ENCODE data around the gene RHOB.

Gene RHOB

GRCh38 chr2:20428717-20429490 is 18.0 kb upstream of the RHOB start:
- no peak for TF ChIP-seq CREB5 (CRISPR knock-in tag; IDR thresholded peaks at IDR 0.05; ENCODE audit: low read depth)
- no peak for TF ChIP-seq PATZ1 (CRISPR knock-in tag; IDR thresholded peaks at IDR 0.05; ENCODE audit: borderline replicate concordance)
- TF ChIP-seq CSDC2 (CRISPR knock-in tag; IDR thresholded peaks at IDR 0.05): no peak
- TF ChIP-seq ZFP3 (CRISPR knock-in tag; IDR thresholded peaks at IDR 0.05): no peak
- TF ChIP-seq PPARA (CRISPR knock-in tag; IDR thresholded peaks at IDR 0.05; ENCODE audit: borderline replicate concordance): no peak
- TF ChIP-seq ZNF565 (CRISPR knock-in tag; conservative IDR thresholded peaks at IDR 0.05; ENCODE audit: low read depth): no peak
- TF ChIP-seq BACH2 (CRISPR knock-in tag; IDR thresholded peaks at IDR 0.05; ENCODE audit: borderline replicate concordance): no peak
- no peak for TF ChIP-seq TCF4 (CRISPR knock-in tag; IDR thresholded peaks at IDR 0.05; ENCODE audit: borderline replicate concordance)
- TF ChIP-seq ZNF8 (CRISPR knock-in tag; IDR thresholded peaks at IDR 0.05): no peak
- TF ChIP-seq ZC3H10 (CRISPR knock-in tag; IDR thresholded peaks at IDR 0.05): no peak
- TF ChIP-seq SNAI2 (CRISPR knock-in tag; IDR thresholded peaks at IDR 0.05): no peak
- TF ChIP-seq ZFP30 (CRISPR knock-in tag; IDR thresholded peaks at IDR 0.05): no peak
- ATAC-seq: no peak

- no peak for ATAC-seq
Measured at GRCh38 chr2:20429528-20429927, 17.3 kb upstream of the RHOB start.

More at GRCh38 chr2:20429528-20429927, 17.3 kb upstream of the RHOB start:
- TF ChIP-seq PATZ1 (CRISPR knock-in tag; IDR thresholded peaks at IDR 0.05; ENCODE audit: borderline replicate concordance): no peak
- TF ChIP-seq PPARA (CRISPR knock-in tag; IDR thresholded peaks at IDR 0.05; ENCODE audit: borderline replicate concordance): no peak
- no peak for TF ChIP-seq BACH2 (CRISPR knock-in tag; IDR thresholded peaks at IDR 0.05; ENCODE audit: borderline replicate concordance)
- TF ChIP-seq CSDC2 (CRISPR knock-in tag; IDR thresholded peaks at IDR 0.05): no peak
- TF ChIP-seq POU6F1 (CRISPR knock-in tag; IDR thresholded peaks at IDR 0.05; ENCODE audit: borderline replicate concordance, low read depth): no peak
- no peak for TF ChIP-seq CSRNP3 (CRISPR knock-in tag; IDR thresholded peaks at IDR 0.05)
- no peak for TF ChIP-seq GLIS3 (CRISPR knock-in tag; IDR thresholded peaks at IDR 0.05)
- TF ChIP-seq ZFP30 (CRISPR knock-in tag; IDR thresholded peaks at IDR 0.05): no peak
- TF ChIP-seq ZFP3 (CRISPR knock-in tag; IDR thresholded peaks at IDR 0.05): no peak
- no peak for TF ChIP-seq RARB (CRISPR knock-in tag; IDR thresholded peaks at IDR 0.05)
- no peak for TF ChIP-seq TCF4 (CRISPR knock-in tag; IDR thresholded peaks at IDR 0.05; ENCODE audit: borderline replicate concordance)
- no peak for TF ChIP-seq ZNF565 (CRISPR knock-in tag; conservative IDR thresholded peaks at IDR 0.05; ENCODE audit: low read depth)
- TF ChIP-seq TSHZ2 (CRISPR knock-in tag; IDR thresholded peaks at IDR 0.05): no peak
- TF ChIP-seq ARNTL (CRISPR knock-in tag; IDR thresholded peaks at IDR 0.05; ENCODE audit: borderline replicate concordance, low read depth): no peak
- no peak for TF ChIP-seq TOX (CRISPR knock-in tag; IDR thresholded peaks at IDR 0.05; ENCODE audit: borderline replicate concordance)
- TF ChIP-seq ZNF8 (CRISPR knock-in tag; IDR thresholded peaks at IDR 0.05): no peak
- no peak for TF ChIP-seq ZNF70 (CRISPR knock-in tag; IDR thresholded peaks at IDR 0.05)

Data from SK-N-SH treated with all-trans-retinoic acid at 6 μM for 48 hours (cell line).